ENCODE data around the gene SPIN1.
"Not testable (repeated sequence)": the region's sequence is repeated elsewhere in the genome, so short reads cannot be mapped to it uniquely, and the experiment has no call there.

The SPIN1 gene

DNA sequence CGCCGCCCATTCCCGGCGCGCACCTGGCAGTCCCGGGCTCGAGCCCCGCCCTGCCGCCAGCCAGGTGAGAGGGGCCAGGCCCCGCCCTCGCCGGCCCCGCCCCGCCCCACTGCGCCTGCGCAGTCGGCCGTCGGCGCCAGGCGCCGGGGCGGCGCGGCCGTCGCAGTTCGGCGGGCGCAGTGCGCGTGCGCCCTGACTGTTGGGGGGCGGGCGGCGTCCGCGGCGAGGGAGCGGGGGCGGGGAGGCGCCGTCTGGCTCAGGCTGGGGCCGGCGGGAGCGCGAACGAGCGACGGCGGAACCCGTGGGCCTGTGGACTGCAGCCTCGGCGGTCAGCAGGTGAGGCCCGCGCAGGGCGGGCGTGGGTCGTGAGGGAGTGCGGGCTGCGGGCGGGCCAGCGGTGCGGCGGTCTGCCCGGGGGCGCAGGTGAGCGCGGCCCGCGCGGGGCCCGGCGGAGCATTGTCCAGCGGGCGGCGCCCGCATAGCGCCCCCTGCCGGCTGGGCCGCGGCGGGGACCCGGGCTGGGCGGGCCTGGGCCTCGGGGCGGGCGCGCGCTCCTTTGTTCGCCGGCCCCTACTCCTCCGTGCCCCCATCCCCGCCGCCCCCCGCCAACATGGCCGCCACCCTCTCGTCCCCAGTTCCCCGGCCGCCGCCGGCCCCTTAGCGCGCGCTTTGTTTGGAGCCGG is at the start of gene SPIN1:
Gene SPIN1 (plus strand): TSS at position 242 of the 683 bp plus-strand sequence. CDS start 38,096 bp downstream, outside the sequence.
- H3K27ac ChIP-seq (ENCODE audit: low read depth, low read length), result peak within 1 kb of the TSS; percentile 61
- H3K79me2 ChIP-seq (ENCODE audit: control insufficient read depth, insufficient read depth, low read length, unreplicated experiment), result peaks cover 41% of the 10 kb centered on the region
- no peaks in the 10 kb centered on the region for H3K27me3 ChIP-seq (ENCODE audit: insufficient read depth, low read length)
- H3K36me3 ChIP-seq (ENCODE audit: insufficient read depth, low read length), result no peaks in the 10 kb centered on the region
- H3K4me3 ChIP-seq (ENCODE audit: low read depth, low read length), result peak within 1 kb of the TSS; percentile 99
- H3K4me1 ChIP-seq (ENCODE audit: control insufficient read depth, insufficient read depth, low read length, unreplicated experiment), result peaks cover 23% of the 10 kb centered on the region
- peak within 1 kb of the TSS; percentile 100 for H2AFZ ChIP-seq (ENCODE audit: low read length, unreplicated experiment)

GRCh38 chr9:88339317-88339716 is 48.9 kb upstream of the SPIN1 start:
- H3K79me2 ChIP-seq (ENCODE audit: control insufficient read depth, insufficient read depth, low read length, unreplicated experiment), result no peaks in the 10 kb centered on the region
- no peak overlapping the region for H3K27ac ChIP-seq (ENCODE audit: low read depth, low read length)
- no peak overlapping the region for H2AFZ ChIP-seq (ENCODE audit: low read length, unreplicated experiment)

DNA sequence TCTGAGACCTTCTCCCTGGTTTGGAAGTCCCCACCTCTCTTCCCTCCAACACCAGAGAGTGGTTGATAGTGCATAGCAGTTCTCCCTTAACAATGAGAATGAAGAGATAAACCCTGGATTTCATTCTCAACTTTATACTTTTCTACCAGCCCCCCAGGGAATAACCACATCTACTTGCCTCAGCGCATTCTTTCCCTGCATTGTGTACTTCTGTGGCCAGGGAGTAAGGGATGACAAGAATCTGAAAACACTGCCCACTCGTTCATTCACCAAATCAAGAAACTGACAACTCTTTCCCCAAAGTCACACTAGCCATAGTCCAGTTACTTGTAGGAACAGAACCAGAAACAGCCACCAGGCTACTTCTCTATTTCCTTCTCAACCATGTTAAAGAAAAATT is 46.0 kb upstream of the SPIN1 start:
- Histone ChIP-seq H3K27ac (ENCODE audit: low read depth, low read length) (no peak overlapping the region), H2AFZ (ENCODE audit: low read length, unreplicated experiment) (no peak overlapping the region), H3K79me2 (ENCODE audit: control insufficient read depth, insufficient read depth, low read length, unreplicated experiment) (no peaks in the 10 kb centered on the region), H3K36me3 (ENCODE audit: insufficient read depth, low read length) (no peaks in the 10 kb centered on the region), H3K4me3 (ENCODE audit: low read depth, low read length) (no peak overlapping the region), H3K4me1 (ENCODE audit: control insufficient read depth, insufficient read depth, low read length, unreplicated experiment) (no peaks in the 10 kb centered on the region), H3K27me3 (ENCODE audit: insufficient read depth, low read length) (no peaks in the 10 kb centered on the region)

More at GRCh38 chr9:88339317-88339716, 48.9 kb upstream of the SPIN1 start:
- Histone ChIP-seq H3K4me3 (ENCODE audit: low read depth, low read length) (no peak overlapping the region), H3K27me3 (ENCODE audit: insufficient read depth, low read length) (no peaks in the 10 kb centered on the region), H3K4me1 (ENCODE audit: control insufficient read depth, insufficient read depth, low read length, unreplicated experiment) (no peaks in the 10 kb centered on the region), H3K36me3 (ENCODE audit: insufficient read depth, low read length) (no peaks in the 10 kb centered on the region)

- H3K4me1 ChIP-seq (ENCODE audit: control insufficient read depth, insufficient read depth, low read length, unreplicated experiment), result no peaks in the 10 kb centered on the region
- no peaks in the 10 kb centered on the region for H3K79me2 ChIP-seq (ENCODE audit: control insufficient read depth, insufficient read depth, low read length, unreplicated experiment)
- no peak overlapping the region for H3K27ac ChIP-seq (ENCODE audit: low read depth, low read length)
- no peaks in the 10 kb centered on the region for H3K27me3 ChIP-seq (ENCODE audit: insufficient read depth, low read length)
- no peaks in the 10 kb centered on the region for H3K36me3 ChIP-seq (ENCODE audit: insufficient read depth, low read length)
- no peak overlapping the region for H3K4me3 ChIP-seq (ENCODE audit: low read depth, low read length)
- H2AFZ ChIP-seq (ENCODE audit: low read length, unreplicated experiment), result no peak overlapping the region
Observed at GRCh38 chr9:88344013-88344412, 44.2 kb upstream of the SPIN1 start.

- H3K79me2 ChIP-seq (ENCODE audit: control insufficient read depth, insufficient read depth, low read length, unreplicated experiment); H3K36me3 ChIP-seq (ENCODE audit: insufficient read depth, low read length); H2AFZ ChIP-seq (ENCODE audit: low read length, unreplicated experiment); H3K4me3 ChIP-seq (ENCODE audit: low read depth, low read length); H3K27ac ChIP-seq (ENCODE audit: low read depth, low read length); H3K27me3 ChIP-seq (ENCODE audit: insufficient read depth, low read length); H3K4me1 ChIP-seq (ENCODE audit: control insufficient read depth, insufficient read depth, low read length, unreplicated experiment): not testable (repeated sequence)
Observed at GRCh38 chr9:88350354-88350753, 37.9 kb upstream of the SPIN1 start.

DNA sequence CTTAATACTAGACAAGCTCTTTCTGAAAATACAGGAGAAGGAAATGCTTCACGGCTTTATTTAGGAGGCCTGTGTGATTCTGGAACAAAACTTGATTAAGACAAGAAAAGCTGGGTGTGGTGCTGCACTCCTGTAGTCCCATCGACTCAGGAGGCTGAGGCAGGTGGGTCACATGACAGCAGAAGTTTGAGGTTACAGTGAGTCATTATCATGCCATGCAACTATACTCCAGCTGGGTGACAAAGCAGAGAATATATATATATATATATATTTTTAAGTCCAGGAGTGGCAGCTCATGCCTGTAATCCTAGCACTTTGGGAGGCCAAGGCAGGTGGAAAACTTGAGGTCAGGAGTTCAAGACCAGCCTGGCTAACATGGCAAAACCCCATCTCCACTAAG is 33.1 kb upstream of the SPIN1 start:
- no peak overlapping the region for H2AFZ ChIP-seq (ENCODE audit: low read length, unreplicated experiment)
- H3K4me1 ChIP-seq (ENCODE audit: control insufficient read depth, insufficient read depth, low read length, unreplicated experiment), result no peaks in the 10 kb centered on the region
- no peaks in the 10 kb centered on the region for H3K27me3 ChIP-seq (ENCODE audit: insufficient read depth, low read length)
- H3K4me3 ChIP-seq (ENCODE audit: low read depth, low read length), result no peak overlapping the region
- no peaks in the 10 kb centered on the region for H3K79me2 ChIP-seq (ENCODE audit: control insufficient read depth, insufficient read depth, low read length, unreplicated experiment)
- no peak overlapping the region for H3K27ac ChIP-seq (ENCODE audit: low read depth, low read length)
- H3K36me3 ChIP-seq (ENCODE audit: insufficient read depth, low read length), result no peaks in the 10 kb centered on the region

- not testable (repeated sequence) for H3K4me1 ChIP-seq (ENCODE audit: control insufficient read depth, insufficient read depth, low read length, unreplicated experiment); H3K79me2 ChIP-seq (ENCODE audit: control insufficient read depth, insufficient read depth, low read length, unreplicated experiment); H3K36me3 ChIP-seq (ENCODE audit: insufficient read depth, low read length); H2AFZ ChIP-seq (ENCODE audit: low read length, unreplicated experiment); H3K27ac ChIP-seq (ENCODE audit: low read depth, low read length); H3K4me3 ChIP-seq (ENCODE audit: low read depth, low read length); H3K27me3 ChIP-seq (ENCODE audit: insufficient read depth, low read length)
Observed at GRCh38 chr9:88357250-88357649, 31.0 kb upstream of the SPIN1 start.

DNA sequence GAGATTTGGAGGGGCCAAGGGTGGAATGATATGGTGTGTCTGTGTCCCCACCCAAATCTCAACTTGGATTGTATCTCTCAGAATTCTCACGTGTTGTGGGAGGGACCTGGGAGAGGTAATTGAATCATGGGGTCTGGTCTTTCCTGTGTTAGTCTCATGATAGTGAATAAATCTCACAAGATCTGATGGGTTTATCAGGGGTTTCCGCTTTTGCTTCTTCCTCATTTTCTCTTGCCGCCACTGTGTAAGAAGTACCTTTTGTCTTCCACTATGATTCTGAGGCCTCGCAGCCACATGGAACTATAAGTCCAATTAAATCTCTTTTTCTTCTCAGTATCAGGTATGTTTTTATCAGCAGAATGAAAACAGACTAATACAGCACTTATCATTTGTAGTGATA is 29.5 kb upstream of the SPIN1 start:
- no peak overlapping the region for H3K27ac ChIP-seq (ENCODE audit: low read depth, low read length)
- no peak overlapping the region for H3K4me3 ChIP-seq (ENCODE audit: low read depth, low read length)
- H3K36me3 ChIP-seq (ENCODE audit: insufficient read depth, low read length), result no peaks in the 10 kb centered on the region
- no peaks in the 10 kb centered on the region for H3K4me1 ChIP-seq (ENCODE audit: control insufficient read depth, insufficient read depth, low read length, unreplicated experiment)
- no peak overlapping the region for H2AFZ ChIP-seq (ENCODE audit: low read length, unreplicated experiment)
- peaks cover 9% of the 10 kb centered on the region; the same call in 1 of the 2 replicates for H3K27me3 ChIP-seq (ENCODE audit: insufficient read depth, low read length)
- H3K79me2 ChIP-seq (ENCODE audit: control insufficient read depth, insufficient read depth, low read length, unreplicated experiment), result no peaks in the 10 kb centered on the region

GRCh38 chr9:88359974-88360373 is 28.3 kb upstream of the SPIN1 start:
- no peak overlapping the region for H2AFZ ChIP-seq (ENCODE audit: low read length, unreplicated experiment)
- H3K27ac ChIP-seq (ENCODE audit: low read depth, low read length), result no peak overlapping the region
- H3K4me1 ChIP-seq (ENCODE audit: control insufficient read depth, insufficient read depth, low read length, unreplicated experiment), result no peaks in the 10 kb centered on the region
- H3K36me3 ChIP-seq (ENCODE audit: insufficient read depth, low read length), result no peaks in the 10 kb centered on the region
- H3K27me3 ChIP-seq (ENCODE audit: insufficient read depth, low read length), result peaks cover 19% of the 10 kb centered on the region; the same call in 1 of the 2 replicates
- no peaks in the 10 kb centered on the region for H3K79me2 ChIP-seq (ENCODE audit: control insufficient read depth, insufficient read depth, low read length, unreplicated experiment)
- no peak overlapping the region for H3K4me3 ChIP-seq (ENCODE audit: low read depth, low read length)

- no peak overlapping the region for H2AFZ ChIP-seq (ENCODE audit: low read length, unreplicated experiment)
Observed at GRCh38 chr9:88362681-88363080, 25.6 kb upstream of the SPIN1 start.

GRCh38 chr9:88363661-88364060 is 24.6 kb upstream of the SPIN1 start:
- no peak overlapping the region for H3K4me3 ChIP-seq (ENCODE audit: low read depth, low read length)
- peaks cover 20% of the 10 kb centered on the region; the same call in 1 of the 2 replicates for H3K27me3 ChIP-seq (ENCODE audit: insufficient read depth, low read length)
- no peak overlapping the region for H2AFZ ChIP-seq (ENCODE audit: low read length, unreplicated experiment)
- H3K4me1 ChIP-seq (ENCODE audit: control insufficient read depth, insufficient read depth, low read length, unreplicated experiment), result no peaks in the 10 kb centered on the region
- H3K79me2 ChIP-seq (ENCODE audit: control insufficient read depth, insufficient read depth, low read length, unreplicated experiment), result no peaks in the 10 kb centered on the region
- H3K27ac ChIP-seq (ENCODE audit: low read depth, low read length), result no peak overlapping the region
- no peaks in the 10 kb centered on the region for H3K36me3 ChIP-seq (ENCODE audit: insufficient read depth, low read length)

More at GRCh38 chr9:88362681-88363080, 25.6 kb upstream of the SPIN1 start:
- Histone ChIP-seq H3K27ac (ENCODE audit: low read depth, low read length) (no peak overlapping the region), H3K27me3 (ENCODE audit: insufficient read depth, low read length) (peaks cover 20% of the 10 kb centered on the region; the same call in 1 of the 2 replicates), H3K36me3 (ENCODE audit: insufficient read depth, low read length) (no peaks in the 10 kb centered on the region), H3K4me3 (ENCODE audit: low read depth, low read length) (no peak overlapping the region), H3K4me1 (ENCODE audit: control insufficient read depth, insufficient read depth, low read length, unreplicated experiment) (no peaks in the 10 kb centered on the region), H3K79me2 (ENCODE audit: control insufficient read depth, insufficient read depth, low read length, unreplicated experiment) (no peaks in the 10 kb centered on the region)

Measured in ACC112 (cell line).